GM21786 (cell line): ENCODE results near the gene CCDC12.
"Not testable (repeated sequence)": the region's sequence is repeated elsewhere in the genome, so short reads cannot be mapped to it uniquely, and the experiment has no call there.

Experiments
- ATAC-seq: cut with Tn5 transposase; IDR thresholded peaks from one replicate; pipeline ENCODE4 v1.9.1; 2021; ENCODE audit not compliant: unreplicated experiment

CCDC12 gene

DNA sequence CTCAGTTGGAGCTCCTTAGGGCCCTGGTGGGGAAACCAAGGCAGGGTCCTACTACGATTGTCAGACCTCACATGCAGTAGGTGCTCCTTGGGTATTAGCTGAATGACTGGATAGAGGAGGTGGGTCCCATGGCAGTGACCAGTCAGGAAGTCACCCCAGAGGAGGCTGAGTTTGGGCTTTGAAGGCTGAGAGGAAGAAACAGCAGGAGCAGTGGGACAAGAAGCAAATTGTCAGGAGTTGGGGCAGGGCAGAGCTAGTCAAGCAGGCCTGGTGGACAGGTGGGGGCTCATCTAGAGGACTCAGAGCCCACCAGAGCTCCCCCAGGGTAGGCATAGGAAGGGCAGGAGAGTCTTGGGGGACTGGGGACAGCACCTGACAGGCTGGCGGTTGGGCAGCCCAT, 6.0 kb upstream of the CCDC12 start:
- no peak for ATAC-seq

DNA sequence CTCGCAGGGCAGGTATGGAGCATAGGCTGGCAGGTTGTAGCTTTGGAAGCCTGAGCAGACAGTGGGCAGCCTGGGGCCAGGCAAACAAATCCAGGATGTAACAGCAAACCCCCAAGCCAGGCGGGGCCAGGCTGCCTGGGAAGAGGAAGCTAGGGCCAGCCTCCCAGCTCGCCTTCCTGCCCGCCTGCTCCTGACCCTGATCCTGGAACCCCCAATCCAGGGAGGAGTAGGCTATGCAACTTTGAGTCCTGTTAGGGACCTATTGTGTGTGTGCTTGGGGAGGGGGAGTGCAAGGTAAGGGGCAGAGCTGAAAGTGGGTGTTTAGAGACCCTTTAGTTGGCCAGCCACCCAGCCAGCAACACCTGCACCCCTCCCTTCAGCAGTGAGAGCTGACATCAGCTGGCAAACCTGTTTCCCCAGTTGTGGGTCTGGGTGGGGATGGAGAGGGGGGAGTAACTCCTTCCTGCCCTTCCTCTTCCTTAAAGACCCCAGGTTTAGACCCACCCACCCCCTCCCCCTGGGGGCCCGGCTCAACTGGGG, 5.5 kb upstream of the CCDC12 start:
- ATAC-seq: no peak

DNA sequence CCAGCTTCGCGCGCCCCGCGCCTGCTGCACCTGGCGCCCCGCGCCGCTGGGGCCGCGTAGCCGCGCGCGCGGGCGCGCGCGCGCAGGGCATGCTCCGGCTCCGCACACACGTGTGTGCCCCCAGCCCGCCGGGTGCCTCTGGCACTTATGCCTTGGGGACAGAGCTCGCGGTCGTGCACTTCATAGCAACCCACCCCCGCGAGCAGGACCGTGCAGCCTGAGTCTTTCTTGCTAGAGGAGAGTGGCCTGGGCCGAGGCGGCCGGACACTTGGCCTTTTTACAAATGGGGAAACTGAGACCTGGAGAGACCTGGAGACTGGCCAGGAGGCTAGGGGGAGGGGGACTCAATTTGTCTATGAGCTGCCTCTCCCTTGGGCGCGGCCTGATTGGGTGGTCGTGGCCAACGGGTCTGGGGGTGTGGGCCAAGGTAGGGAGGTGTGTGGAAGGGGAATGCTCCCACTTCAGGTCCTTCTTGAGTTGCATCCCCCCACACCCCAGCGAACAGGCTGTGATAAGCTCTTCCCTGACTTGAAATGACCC, 3.5 kb upstream of the CCDC12 start:
- ATAC-seq: peak; percentile 2

DNA sequence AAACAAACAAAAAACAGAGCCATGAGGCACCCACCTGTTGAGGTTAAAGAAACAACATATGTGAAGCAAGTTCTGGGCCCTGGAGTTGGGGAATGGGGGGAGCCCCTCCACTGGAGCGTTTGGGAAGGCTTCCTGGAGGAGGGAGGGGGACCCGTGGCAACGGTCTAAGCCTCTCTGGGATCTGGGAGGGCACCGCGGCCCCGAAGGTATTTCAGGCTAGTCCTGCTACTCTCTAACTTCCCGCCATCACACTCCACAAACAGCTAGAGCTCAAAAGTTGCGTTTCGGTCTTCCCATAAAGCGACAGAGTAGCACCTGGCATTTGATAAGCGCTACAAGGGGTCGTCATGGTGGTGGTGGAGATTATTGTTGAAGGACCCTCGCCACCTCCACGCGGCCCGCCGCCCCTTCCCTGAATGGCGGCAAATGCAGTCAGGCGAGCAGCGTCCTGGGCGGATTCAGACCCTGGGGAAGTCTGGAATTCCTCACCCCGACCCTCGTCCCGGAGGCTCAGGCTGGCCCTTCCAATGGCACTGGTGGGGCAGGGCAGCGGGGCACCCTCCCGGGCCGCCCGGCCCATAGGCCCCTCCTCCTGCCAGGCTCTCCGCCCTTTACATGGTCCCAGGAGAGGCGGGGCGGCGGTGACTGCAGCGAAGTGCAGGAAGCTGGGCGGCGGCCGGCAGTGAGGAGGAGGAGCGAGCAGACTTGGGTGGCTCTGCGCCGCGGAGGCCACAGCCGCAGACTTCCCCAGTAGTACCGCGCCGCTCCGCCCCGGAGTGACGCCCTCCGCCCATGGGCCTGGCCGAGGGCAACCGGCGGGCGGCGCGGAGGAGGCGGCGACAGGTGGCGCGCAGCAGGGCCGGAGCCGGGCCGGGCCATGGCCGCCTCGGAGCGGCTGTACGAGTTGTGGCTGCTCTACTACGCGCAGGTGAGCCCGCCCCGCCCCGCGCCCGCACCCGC, 2.7 kb upstream of the CCDC12 start, which contains the start of gene NBEAL2:
TSS of gene NBEAL2 (plus strand) at position 682 of the 960 bp plus-strand sequence. CDS start at position 878, 196 bp downstream.
- peak; percentile 76 for ATAC-seq

DNA sequence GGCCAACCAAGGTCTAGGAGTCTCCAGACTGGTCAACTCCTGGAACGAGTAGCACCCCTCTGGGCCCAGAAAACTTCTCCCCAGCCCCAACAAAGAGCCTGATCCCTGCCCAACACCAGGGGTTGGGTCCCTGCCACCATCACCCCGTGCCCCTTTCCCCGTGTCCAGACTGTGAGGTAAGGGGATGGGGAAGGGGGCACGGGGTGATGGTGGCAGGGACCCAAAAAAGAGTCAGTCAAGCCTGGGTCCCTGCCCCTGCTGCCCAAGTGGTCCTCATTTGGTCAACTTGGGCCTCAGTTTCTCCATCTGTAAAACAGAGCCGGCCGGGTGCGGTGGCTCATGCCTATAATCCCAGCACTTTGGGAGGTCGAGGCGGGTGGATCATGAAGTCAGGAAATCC, 1.8 kb upstream of the CCDC12 start:
- ATAC-seq: no peak

DNA sequence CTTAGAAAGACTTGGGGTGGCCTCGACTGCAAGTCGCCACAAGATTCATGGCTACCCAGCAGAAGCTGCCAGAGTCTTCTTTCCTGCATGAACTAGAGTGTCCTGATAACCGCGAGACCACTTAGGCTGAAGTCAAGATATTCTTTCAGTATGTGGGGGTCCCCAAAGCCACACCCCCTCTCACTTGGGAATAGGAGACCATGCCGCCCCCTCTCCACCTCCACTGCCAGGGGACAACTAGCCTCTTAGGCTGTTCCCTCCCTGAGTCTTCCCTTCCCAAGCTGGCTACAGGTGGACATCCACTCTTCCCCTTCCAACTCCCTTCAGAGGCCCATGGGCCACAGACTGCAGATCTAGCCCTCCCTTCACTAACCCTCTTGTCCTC, 1.3 kb upstream of the CCDC12 start:
- no peak for ATAC-seq

DNA sequence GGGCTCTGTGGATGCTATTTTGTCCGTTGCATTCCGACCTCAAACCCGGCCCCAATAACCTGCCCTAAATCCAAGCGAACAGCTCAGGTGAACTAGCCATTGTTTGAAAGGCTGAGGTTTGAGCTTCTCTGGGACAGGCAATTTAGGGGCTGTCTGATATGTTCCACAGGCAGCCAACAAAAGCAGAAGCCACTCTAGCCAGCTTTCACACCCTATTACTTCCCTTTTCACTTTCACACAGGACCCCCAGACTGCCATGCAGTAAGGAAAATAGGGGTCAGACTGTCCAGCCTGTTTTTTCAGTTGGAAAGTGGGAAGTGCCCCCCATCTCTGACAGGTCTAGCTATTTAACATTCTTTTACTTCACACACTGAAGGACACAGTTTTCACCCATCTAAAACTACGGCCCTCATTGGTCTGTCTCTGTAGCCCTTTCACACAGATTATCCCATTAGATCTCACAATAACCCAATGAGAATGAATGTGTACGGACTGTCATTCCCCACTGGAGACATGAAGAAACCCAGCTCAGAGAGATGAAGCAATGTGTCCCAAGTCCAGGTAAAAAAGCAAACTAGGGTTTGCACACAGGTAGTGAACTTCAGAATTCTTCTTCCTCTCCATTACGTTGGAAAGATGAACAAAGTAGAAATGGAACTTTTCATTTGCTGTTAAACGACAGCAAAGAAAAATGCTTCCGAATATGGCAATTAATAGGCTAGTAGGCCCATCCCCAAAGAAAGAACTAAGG, 1.9 kb downstream of the CCDC12 start:
- no peak for ATAC-seq

DNA sequence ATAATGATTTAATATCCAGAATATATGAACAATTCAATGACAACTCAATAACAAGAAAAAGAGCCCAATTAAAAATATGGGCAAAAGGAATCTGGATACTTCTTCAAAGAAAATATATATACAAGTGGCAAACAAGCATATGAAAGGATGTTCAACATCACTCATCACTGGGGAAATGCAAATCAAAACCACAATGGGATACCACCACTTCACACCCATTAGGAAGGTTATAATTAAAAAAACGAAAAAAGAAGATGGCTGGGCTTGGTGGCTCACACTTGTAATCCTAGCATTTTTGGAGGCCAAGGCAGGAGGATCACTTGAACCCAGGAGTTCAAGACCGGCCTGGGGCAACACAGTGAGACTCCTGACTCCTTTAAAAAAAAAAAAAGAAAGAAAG, 4.1 kb downstream of the CCDC12 start:
- ATAC-seq: no peak

DNA sequence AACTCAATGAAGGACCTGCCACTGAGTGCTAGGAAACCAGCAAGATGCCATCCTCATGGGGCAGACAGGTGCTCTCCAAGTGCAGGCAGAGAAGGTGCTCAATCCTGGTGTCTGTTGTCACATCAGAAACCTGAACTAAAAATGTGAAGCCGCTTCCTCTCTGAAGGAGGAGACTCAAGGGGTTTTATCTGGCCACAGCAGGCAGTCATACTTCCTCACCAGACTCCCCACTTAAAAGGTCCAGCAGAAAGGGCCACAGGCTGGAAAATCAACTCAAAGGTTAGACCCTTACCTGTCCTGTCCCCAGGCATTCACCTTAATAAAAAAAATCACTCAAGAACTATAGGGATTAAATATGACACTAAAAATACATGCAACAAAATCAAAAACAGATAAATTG, 4.8 kb downstream of the CCDC12 start:
- no peak for ATAC-seq

DNA sequence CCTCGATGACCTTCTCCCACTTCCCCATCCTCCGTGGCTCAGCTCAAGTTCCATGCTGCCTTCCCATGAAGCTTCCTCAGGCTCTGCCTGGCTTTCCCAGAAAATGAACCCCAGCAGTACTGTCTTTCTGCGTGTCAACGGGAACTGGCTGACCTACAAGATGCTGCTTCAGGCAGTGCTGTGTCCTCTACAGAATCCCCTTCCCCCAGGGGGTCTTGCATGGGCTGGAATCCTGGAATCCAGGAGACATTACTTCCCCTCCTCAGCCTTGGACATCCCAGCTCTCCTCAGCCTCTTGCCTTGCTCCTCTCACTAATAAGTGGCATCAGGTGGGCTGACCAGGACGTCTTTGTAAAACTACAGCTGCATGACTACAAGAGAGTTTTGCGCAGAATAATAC, 5.4 kb downstream of the CCDC12 start:
- ATAC-seq: no peak

DNA sequence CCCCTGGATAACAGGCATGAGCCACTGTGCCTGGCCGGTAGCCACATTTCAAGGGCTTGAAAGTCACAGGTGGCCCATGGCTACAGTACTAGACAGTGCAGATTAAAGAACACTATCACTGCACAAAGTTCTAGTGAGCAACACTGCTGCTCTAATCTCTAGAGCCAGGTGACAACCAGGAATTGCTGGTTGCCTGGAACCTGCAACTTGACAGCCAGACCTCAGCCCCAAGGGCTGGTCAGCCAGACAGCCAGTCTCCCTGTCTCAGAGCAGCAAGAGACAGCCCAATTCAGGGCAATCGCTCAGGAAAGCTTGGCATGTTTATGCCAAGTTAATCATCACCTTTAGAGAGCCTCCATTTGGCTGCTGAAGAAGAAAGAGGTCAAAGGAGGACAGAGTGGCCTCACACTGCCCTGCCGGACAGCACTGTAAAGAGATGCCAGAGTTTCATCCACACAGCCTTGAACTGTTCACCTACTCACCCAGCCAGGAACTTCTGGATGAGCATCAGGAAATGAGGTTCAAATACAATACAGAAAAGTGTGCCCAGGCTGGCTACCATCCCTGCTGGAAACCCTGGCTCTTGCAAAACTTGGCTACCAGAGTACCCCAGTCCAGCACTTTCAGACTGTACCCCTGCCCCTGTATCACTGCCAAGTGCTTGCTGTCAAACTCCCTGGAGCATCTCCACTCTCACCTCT, 6.0 kb downstream of the CCDC12 start:
- ATAC-seq: no peak

DNA sequence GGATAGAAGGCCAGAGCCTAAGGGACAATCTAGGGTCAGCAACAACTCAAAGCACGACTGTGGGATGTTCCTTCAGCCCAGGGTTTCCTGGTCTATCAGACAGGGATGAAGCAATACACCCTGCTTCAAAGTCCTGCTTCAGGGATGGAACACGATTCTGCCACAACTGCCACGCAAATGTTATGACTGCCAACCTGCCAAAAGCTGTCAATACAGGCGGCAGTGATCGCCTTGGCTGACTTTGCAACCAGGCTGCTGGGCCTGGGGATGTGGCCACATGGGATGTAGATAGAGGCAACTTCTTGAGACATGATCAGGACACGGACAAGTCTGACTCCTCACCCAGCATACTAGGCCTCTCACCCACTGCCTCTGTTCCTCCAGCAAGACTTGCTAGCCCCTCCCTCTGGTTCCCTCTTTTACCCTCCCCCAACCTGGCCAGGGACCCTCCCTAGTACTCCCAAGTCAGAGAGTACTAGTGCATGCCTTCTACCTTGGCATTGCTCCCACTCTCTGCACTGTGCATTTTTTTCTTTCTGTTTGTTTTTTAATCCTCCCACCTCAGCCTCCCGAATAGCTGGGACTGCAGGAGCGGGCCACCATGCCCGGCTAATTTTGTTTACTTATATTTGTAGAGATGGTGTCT, 7.6 kb downstream of the CCDC12 start:
- ATAC-seq: no peak

DNA sequence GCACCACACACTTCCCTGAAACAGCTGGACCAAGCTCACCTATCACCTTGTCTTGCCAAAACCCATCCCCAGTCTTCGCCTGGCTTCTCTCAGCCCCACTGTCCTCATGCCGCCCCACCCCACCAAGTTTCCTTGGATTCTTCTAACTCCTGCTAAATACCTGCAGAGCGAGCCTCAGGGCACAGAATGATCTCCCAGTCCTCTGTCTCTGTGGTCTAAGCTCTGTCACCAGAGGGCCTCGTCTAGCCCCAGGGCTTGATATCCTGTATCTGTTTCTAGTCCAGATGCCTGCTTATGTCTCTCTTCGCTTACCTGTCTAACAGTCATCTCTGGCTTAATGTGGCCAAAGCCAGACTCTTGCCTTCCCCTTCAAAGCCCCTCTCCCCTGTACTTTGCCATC, 9.7 kb downstream of the CCDC12 start:
- ATAC-seq: no peak

DNA sequence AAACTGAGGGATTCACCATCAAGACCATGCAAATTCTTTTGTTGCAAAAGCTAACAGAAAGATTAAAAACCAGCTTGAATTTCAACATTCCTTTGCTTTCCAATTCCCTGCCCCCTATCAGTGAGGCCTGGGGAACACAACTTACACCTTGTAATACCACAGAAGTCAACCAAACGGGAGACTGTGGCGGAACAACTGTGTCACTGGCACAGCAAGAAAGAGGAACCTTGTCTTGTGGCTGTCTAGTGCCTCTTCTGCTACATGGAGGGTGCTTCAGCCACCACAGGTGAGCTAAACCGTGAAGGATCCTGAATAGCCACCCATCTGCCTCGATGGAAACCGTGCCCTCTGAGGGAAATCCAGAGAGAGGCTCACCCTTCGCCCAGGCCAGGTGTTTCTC, 11.4 kb downstream of the CCDC12 start:
- ATAC-seq: no peak

DNA sequence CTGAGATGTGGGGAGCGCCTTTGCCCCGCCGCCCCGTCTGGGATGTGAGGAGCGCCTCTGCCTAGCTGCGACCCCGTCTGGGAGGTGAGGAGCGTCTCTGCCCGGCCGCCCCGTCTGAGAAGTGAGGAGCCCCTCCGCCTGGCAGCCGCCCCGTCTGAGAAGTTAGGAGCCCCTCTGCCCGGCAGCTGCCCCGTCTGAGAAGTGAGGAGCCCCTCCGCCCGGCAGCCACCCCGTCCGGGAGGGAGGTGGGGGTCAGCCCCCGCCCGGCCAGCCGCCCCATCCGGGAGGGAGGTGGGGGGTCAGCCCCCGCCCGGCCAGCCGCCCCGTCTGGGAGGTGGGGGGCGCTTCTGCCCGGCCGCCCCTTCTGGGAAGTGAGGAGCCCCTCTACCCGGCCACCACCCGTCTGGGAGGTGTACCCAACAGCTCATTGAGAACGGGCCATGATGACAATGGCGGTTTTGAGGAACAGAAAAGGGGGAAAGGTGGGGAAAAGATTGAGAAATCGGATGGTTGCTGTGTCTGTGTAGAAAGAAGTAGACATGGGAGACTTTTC, 12.4 kb downstream of the CCDC12 start:
- ATAC-seq: not testable (repeated sequence)

DNA sequence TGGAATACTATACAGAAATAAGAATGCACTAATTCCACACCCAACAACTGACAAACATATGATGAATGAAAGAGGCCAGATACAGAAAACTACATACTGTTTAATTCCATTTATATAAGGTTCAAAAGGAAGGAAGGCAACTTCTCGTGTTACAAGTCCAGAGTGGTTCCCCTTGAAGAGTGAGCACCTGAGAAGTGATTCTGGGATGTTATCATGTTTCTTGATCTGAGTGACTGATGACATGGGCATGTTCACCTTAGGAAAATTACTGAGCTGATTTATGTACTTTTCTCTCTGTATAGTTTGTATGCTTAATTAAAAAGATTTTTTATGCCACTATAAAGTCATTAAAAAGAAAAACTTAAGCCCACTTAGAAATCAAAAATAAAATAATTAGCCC, 13.6 kb downstream of the CCDC12 start:
- no peak for ATAC-seq

DNA sequence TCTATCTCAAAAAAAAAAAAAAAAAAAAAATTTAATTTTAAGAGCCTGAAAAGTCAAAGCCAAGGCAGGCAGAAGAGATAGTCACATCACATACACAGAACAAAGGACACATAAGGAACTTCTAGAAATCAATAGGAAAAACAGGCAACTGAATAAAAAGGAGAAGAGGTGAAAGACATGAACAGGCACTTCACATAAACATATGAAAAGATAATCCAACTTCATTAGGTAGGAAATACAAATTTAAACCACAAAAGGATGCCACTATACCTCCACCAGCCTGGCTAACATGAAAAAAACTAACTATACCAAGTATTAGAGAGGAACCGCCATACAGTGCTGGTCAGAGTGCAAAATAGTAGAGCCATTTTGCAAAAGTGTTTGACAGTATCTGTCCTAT, 14.1 kb downstream of the CCDC12 start:
- no peak for ATAC-seq

DNA sequence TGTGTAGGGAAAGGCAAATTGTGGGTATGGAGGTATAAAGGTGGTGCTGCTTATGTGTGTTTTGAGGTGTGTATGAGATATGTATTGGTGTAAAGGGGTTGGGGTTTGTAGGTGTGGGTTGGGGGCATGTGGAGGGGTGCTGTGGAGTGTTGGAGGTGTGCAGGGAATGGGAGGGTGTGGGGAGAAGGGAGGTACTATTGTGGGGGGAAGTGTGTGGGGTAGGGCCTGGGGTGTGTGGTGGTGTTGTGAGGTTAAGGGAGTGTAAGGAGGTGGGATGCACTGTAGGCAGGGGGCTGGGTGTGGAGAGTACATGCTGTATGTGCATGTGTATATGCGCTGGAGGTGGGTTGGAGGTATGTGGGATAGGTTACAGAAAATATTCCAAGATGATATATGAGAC, 15.7 kb downstream of the CCDC12 start:
- ATAC-seq: no peak

DNA sequence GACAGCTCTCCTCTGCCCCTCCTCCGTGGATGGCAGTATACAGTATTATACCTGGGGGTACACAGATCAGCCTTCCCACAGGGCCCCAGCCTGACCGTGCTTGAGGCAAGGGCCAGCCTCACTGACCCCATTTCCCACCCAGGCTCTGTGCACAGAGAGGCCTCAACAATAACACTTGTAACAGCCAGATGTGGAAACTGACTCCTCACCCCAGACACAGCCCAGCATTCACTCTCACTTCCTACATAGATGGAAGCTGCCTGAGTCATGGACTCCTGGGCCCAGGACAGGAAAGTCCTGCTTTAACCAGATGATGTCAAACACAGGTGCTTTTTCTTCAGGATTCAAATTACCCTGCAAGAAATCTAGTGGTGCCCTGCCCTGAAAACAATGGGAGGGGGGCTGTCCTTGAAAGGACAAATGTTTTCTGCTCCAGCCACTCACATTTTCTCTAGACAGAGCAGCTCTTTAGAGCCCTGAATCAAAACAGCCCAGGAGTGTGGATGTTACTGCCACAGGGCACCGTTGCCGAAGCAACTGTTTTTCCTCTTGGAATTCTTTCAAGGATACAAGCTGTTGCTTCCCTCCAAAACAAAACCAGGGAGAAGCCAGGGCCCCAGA, 16.4 kb downstream of the CCDC12 start:
- no peak for ATAC-seq

DNA sequence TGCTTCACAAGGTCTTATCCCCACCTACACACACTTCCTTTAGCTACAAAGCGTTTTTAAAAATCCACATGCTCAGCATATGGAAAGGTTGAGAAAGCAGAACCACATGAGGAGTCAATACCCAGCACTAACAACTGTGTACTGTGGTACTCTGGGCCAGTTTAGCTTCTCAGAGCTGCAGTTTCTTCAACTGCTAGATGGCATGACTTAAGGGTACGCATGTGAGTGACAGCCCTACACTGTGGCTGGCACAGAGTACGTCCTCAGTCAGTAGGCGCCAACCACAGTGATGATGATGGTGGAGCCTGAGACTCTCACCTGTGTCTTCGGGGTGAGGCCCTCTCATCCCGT, 17.4 kb downstream of the CCDC12 start:
- ATAC-seq: no peak
